Fibroblast of mammary gland (primary cell): ENCODE results near the gene STK24.

Experiments
- DNase-seq: peaks from one replicate; pipeline ENCODE4 v3.0.0-alpha.2; 2010; ENCODE audit warnings: low read depth
- H3K4me3 ChIP-seq: 2 replicates; pipeline ENCODE4 v1.5.1; 2011; ENCODE audit warnings: low read depth, mild to moderate bottlenecking, low read length, moderate library complexity; ENCODE audit not compliant: control insufficient read depth
- CTCF ChIP-seq: conservative IDR thresholded peaks from 2 replicates; pipeline ENCODE4 v1.5.1; 2011; ENCODE audit warnings: low read depth, low read length, inconsistent platforms; ENCODE audit not compliant: control insufficient read depth, insufficient read depth

Gene STK24

GRCh38 chr13:98507282-98507797, 69.6 kb downstream of the STK24 start:
- TF ChIP-seq CTCF, result no peak
- H3K4me3 ChIP-seq, result no peak overlapping the region
- peak; percentile 27 for DNase-seq

- no peak for TF ChIP-seq CTCF
- no peak overlapping the region for H3K4me3 ChIP-seq
- no peak for DNase-seq
Measured at GRCh38 chr13:98506728-98507230, 70.1 kb downstream of the STK24 start.

- H3K4me3 ChIP-seq, result no peak overlapping the region
- no peak for TF ChIP-seq CTCF
Measured at GRCh38 chr13:98506322-98506721, 70.6 kb downstream of the STK24 start.

GRCh38 chr13:98505217-98505616, 71.7 kb downstream of the STK24 start:
- no peak for TF ChIP-seq CTCF
- no peak for DNase-seq
- H3K4me3 ChIP-seq, result no peak overlapping the region

More at GRCh38 chr13:98506322-98506721, 70.6 kb downstream of the STK24 start:
- no peak for DNase-seq

- H3K4me3 ChIP-seq, result no peak overlapping the region
- no peak for DNase-seq
- TF ChIP-seq CTCF, result no peak
Measured at GRCh38 chr13:98504371-98504963, 72.4 kb downstream of the STK24 start.

GRCh38 chr13:98504029-98504351, 72.9 kb downstream of the STK24 start:
- no peak for TF ChIP-seq CTCF
- DNase-seq, result no peak
- H3K4me3 ChIP-seq, result no peak overlapping the region
